Measurements from ENCODE around the gene NANOS3.

DNA sequence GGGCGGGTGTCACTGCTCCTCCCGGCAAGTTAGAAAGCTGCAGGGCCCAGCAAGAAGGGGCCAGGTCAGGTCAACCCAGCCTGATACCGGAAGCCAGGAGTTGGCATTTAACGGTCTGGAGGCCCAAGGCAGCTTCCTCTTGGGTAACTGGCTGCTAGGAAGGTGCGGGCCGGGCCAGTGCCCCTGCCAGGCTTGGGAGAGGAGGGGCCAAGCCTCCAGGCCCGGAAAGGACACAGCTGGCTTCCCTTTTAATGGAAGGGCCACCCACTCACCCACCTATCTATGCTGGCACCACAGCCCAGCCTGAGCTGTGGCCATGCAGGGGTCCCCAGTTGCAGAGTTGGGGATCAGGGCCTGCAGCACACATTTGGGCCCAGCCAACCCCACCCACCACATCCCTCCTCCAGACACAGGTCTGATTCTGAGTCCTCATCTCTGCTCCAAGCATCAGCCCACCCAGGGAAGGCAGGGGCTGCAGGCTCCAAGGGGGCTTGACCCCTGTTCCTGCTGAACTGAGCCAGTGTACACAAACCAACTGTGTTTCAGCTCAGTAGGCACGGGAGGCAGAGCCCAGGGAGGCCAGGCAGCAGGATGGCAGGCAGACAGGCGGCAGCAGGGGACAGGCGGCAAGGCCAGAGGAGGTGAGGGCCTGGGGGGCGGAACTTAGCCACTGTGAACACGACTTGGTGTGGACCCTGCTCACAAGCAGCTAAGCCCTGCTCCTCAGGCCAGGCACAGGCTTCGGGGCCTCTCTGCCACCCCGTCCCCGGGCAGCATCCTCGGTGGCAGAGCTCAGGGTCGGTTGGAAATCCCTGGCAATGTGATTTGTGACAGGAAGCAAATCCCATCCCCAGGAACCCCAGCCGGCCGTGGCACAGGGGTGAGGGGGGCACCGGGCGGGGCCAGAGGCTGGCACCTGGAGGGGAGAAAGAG is 40.9 kb upstream of the NANOS3 start:
- TF ChIP-seq YY1 (IDR thresholded peaks at IDR 0.05; ENCODE audit: insufficient read depth, insufficient read length): no peak
- no peak for TF ChIP-seq ZNF274 (IDR thresholded peaks at IDR 0.05; ENCODE audit: low read depth, low read length)
- TF ChIP-seq SUZ12 (IDR thresholded peaks at IDR 0.05; ENCODE audit: extremely low read depth, insufficient read depth, insufficient read length): no peak

All from NT2/D1 (cell line).